ENCODE data around the gene ESR1.

Gene ESR1

GRCh38 chr6:152053332-152053731, 245.8 kb downstream of the ESR1 start:
- H2AFZ ChIP-seq (ENCODE audit: low read length), result no peak overlapping the region
- H3K27me3 ChIP-seq (replicated peaks; ENCODE audit: insufficient read depth, low read length), result no peaks in the 10 kb centered on the region
- no peak for TF ChIP-seq EZH2phosphoT487 (IDR thresholded peaks at IDR 0.05; ENCODE audit: low read length)
- TF ChIP-seq EZH2 (optimal IDR thresholded peaks at IDR 0.05; ENCODE audit: low read depth, low read length), result no peak
- TF ChIP-seq CTCF (IDR thresholded peaks at IDR 0.05; ENCODE audit: low read length), result no peak
- H3K9ac ChIP-seq (ENCODE audit: low read length), result no peak overlapping the region
- no peaks in the 10 kb centered on the region for H3K36me3 ChIP-seq (replicated peaks; ENCODE audit: insufficient read depth, low read length)
- no peaks in the 10 kb centered on the region for H3K9me2 ChIP-seq (replicated peaks; ENCODE audit: insufficient read depth, low read length)
- H3K4me1 ChIP-seq (ENCODE audit: low read length), result peaks cover 6% of the 10 kb centered on the region; the same call in 1 of the 2 replicates
- DNase-seq, result no peak
- H3K27ac ChIP-seq (ENCODE audit: low read length), result no peak overlapping the region
- H3F3A ChIP-seq (ENCODE audit: insufficient read depth, low read length), result no peaks in the 10 kb centered on the region
- H3K79me2 ChIP-seq (ENCODE audit: low read length), result no peaks in the 10 kb centered on the region
- no peak overlapping the region for H3K4me3 ChIP-seq (ENCODE audit: low read length)
- H3K9me3 ChIP-seq (replicated peaks; ENCODE audit: insufficient read depth, low read length), result no peaks in the 10 kb centered on the region
- H4K20me1 ChIP-seq (ENCODE audit: insufficient read depth, low read length), result no peaks in the 10 kb centered on the region
- H3K4me2 ChIP-seq (ENCODE audit: low read depth, low read length), result no peak overlapping the region

GRCh38 chr6:152054441-152054840, 247.0 kb downstream of the ESR1 start:
- Histone ChIP-seq H3F3A (ENCODE audit: insufficient read depth, low read length) (no peaks in the 10 kb centered on the region), H3K4me1 (ENCODE audit: low read length) (peaks cover 9% of the 10 kb centered on the region; the same call in 1 of the 2 replicates), H4K20me1 (ENCODE audit: insufficient read depth, low read length) (no peaks in the 10 kb centered on the region), H3K27me3 (replicated peaks; ENCODE audit: insufficient read depth, low read length) (no peaks in the 10 kb centered on the region), H3K9ac (ENCODE audit: low read length) (no peak overlapping the region), H3K9me3 (replicated peaks; ENCODE audit: insufficient read depth, low read length) (no peaks in the 10 kb centered on the region), H3K27ac (ENCODE audit: low read length) (no peak overlapping the region), H3K79me2 (ENCODE audit: low read length) (no peaks in the 10 kb centered on the region), H3K36me3 (replicated peaks; ENCODE audit: insufficient read depth, low read length) (no peaks in the 10 kb centered on the region), H3K4me3 (ENCODE audit: low read length) (no peak overlapping the region), H2AFZ (ENCODE audit: low read length) (no peak overlapping the region), H3K4me2 (ENCODE audit: low read depth, low read length) (no peak overlapping the region), H3K9me2 (replicated peaks; ENCODE audit: insufficient read depth, low read length) (no peaks in the 10 kb centered on the region)
- no peak for DNase-seq
- no peak for TF ChIP-seq CTCF (IDR thresholded peaks at IDR 0.05; ENCODE audit: low read length)
- TF ChIP-seq EZH2 (optimal IDR thresholded peaks at IDR 0.05; ENCODE audit: low read depth, low read length), result no peak
- no peak for TF ChIP-seq EZH2phosphoT487 (IDR thresholded peaks at IDR 0.05; ENCODE audit: low read length)

GRCh38 chr6:152055517-152055916, 248.0 kb downstream of the ESR1 start:
- no peak overlapping the region for H3K27ac ChIP-seq (ENCODE audit: low read length)

More at GRCh38 chr6:152055517-152055916, 248.0 kb downstream of the ESR1 start:
- Histone ChIP-seq H3K4me2 (ENCODE audit: low read depth, low read length) (no peak overlapping the region), H3K9ac (ENCODE audit: low read length) (no peak overlapping the region), H3F3A (ENCODE audit: insufficient read depth, low read length) (no peaks in the 10 kb centered on the region), H3K36me3 (replicated peaks; ENCODE audit: insufficient read depth, low read length) (no peaks in the 10 kb centered on the region), H3K9me2 (replicated peaks; ENCODE audit: insufficient read depth, low read length) (no peaks in the 10 kb centered on the region), H3K4me3 (ENCODE audit: low read length) (no peak overlapping the region), H3K79me2 (ENCODE audit: low read length) (no peaks in the 10 kb centered on the region), H2AFZ (ENCODE audit: low read length) (no peak overlapping the region), H4K20me1 (ENCODE audit: insufficient read depth, low read length) (no peaks in the 10 kb centered on the region), H3K4me1 (ENCODE audit: low read length) (peaks cover 9% of the 10 kb centered on the region; the same call in 1 of the 2 replicates), H3K9me3 (replicated peaks; ENCODE audit: insufficient read depth, low read length) (no peaks in the 10 kb centered on the region), H3K27me3 (replicated peaks; ENCODE audit: insufficient read depth, low read length) (no peaks in the 10 kb centered on the region)
- no peak for TF ChIP-seq EZH2phosphoT487 (IDR thresholded peaks at IDR 0.05; ENCODE audit: low read length)
- TF ChIP-seq CTCF (IDR thresholded peaks at IDR 0.05; ENCODE audit: low read length), result no peak
- no peak for TF ChIP-seq EZH2 (optimal IDR thresholded peaks at IDR 0.05; ENCODE audit: low read depth, low read length)
- DNase-seq, result no peak

All from MM.1S (cell line).